ENCODE results near the gene TIMM9. TPM values are rescaled to one million over a fixed set of nuclear protein-coding genes. Genes with fewer than 3 reads are reported as not detected.
"Not testable (repeated sequence)": the region's sequence is repeated elsewhere in the genome, so short reads cannot be mapped to it uniquely, and the experiment has no call there.

The TIMM9 gene
- polyA plus RNA-seq, 3 donors: 85.7 to 93.7 (median 93.0) TPM

- DNase-seq (ENCODE audit: low read depth in 3 of 3, low spot score in 2 of 3): no peak
These were observed 28.4 kb downstream of the TIMM9 start for GRCh38 chr14:58398895-58399294.

- DNase-seq (ENCODE audit: low read depth in 3 of 3, low spot score in 2 of 3): no peak
These were observed 28.8 kb downstream of the TIMM9 start for GRCh38 chr14:58398495-58398894.

- DNase-seq (ENCODE audit: low read depth in 3 of 3, low spot score in 2 of 3): no peak
These were observed 30.2 kb downstream of the TIMM9 start for GRCh38 chr14:58397156-58397555.

- DNase-seq (ENCODE audit: low read depth in 3 of 3, low spot score in 2 of 3): peak; percentile 42 to 53 (median 52)
These were observed 31.2 kb downstream of the TIMM9 start, which contains the start of gene TOMM20L for GRCh38 chr14:58395812-58396788. TSS of gene TOMM20L (plus strand) at chr14:58395930. CDS start at chr14:58395958, 28 bp downstream.

GRCh38 chr14:58395562-58395811 is 31.8 kb downstream of the TIMM9 start:
- peak in 1 of 3 donors; percentile 4 for DNase-seq (ENCODE audit: low read depth in 3 of 3, low spot score in 2 of 3)

GRCh38 chr14:58390830-58391229 is 36.5 kb downstream of the TIMM9 start:
- DNase-seq (ENCODE audit: low read depth in 3 of 3, low spot score in 2 of 3): no peak

- DNase-seq (ENCODE audit: low read depth in 3 of 3, low spot score in 2 of 3): no peak
These were observed 50.5 kb downstream of the TIMM9 start for GRCh38 chr14:58376791-58377190.

GRCh38 chr14:58368956-58369355 is 58.4 kb downstream of the TIMM9 start:
- no peak for DNase-seq (ENCODE audit: low read depth in 3 of 3, low spot score in 2 of 3)

- no peak for DNase-seq (ENCODE audit: low read depth in 3 of 3, low spot score in 2 of 3)
These were observed 60.0 kb downstream of the TIMM9 start for GRCh38 chr14:58367296-58367695.

GRCh38 chr14:58364316-58364715 is 63.0 kb downstream of the TIMM9 start:
- no peak for DNase-seq (ENCODE audit: low read depth in 3 of 3, low spot score in 2 of 3)

GRCh38 chr14:58362798-58363412 is 64.4 kb downstream of the TIMM9 start:
- no peak for DNase-seq (ENCODE audit: low read depth in 3 of 3, low spot score in 2 of 3)

GRCh38 chr14:58362272-58362671 is 65.1 kb downstream of the TIMM9 start:
- not testable (repeated sequence) for DNase-seq (ENCODE audit: low read depth in 3 of 3, low spot score in 2 of 3)

Other genes with a start within 250 kb of the TIMM9 start
- 100 to 1,000 TPM; 103 to 115 (median 104) TPM for gene ACTR10, start 227.4 kb downstream of the TIMM9 start, polyA plus RNA-seq (ENCODE audit: insufficient read length in 3 of 3)
- 100 to 1,000 TPM; 140 to 162 (median 147) TPM for gene PSMA3, start 182.7 kb downstream of the TIMM9 start, polyA plus RNA-seq (ENCODE audit: insufficient read length in 3 of 3)
- 10 to 100 TPM; 30.6 to 36.2 (median 33.9) TPM for gene ARID4A, start 129.0 kb downstream of the TIMM9 start, polyA plus RNA-seq (ENCODE audit: insufficient read length in 3 of 3)
- 1 to 10 TPM; 1.1 to 2.1 (median 1.4) TPM for gene TOMM20L, start 31.6 kb downstream of the TIMM9 start, polyA plus RNA-seq (ENCODE audit: insufficient read length in 3 of 3)
- 10 to 100 TPM; 22.2 to 24.8 (median 23.1) TPM for gene KIAA0586, start 188 bp upstream of the TIMM9 start, polyA plus RNA-seq (ENCODE audit: insufficient read length in 3 of 3)
- 10 to 100 TPM; 28.4 to 39.1 (median 35.5) TPM for gene DACT1, start 210.4 kb upstream of the TIMM9 start, polyA plus RNA-seq (ENCODE audit: insufficient read length in 3 of 3)

Measured in right renal cortex interstitium (tissue), 3 donors.